Placental pericyte (primary cell): ENCODE results near the gene PRPS2. TPM values are rescaled to one million over a fixed set of nuclear protein-coding genes. Genes with fewer than 3 reads are reported as not detected.

Source experiments
- total RNA-seq: library from RNA; depleted of rRNA; stranded (reverse); fragments of >200 nt; gene quantifications from 2 replicates; pipeline ENCODE4 v1.2.3, GENCODE V29; 2012

PRPS2 gene
- total RNA-seq = 22.8 and 32.2 TPM in 2 replicates

GRCh38 chrX:12791257-12792228, at the start of gene PRPS2:
Gene PRPS2 (plus strand): TSS chrX:12791412. CDS start chrX:12791498, 86 bp downstream.

GRCh38 chrX:12866451-12867377, 75.5 kb downstream of the PRPS2 start, which contains the start of gene TLR7:
Gene TLR7 (plus strand): TSS chrX:12867072. CDS start chrX:12867579, 507 bp downstream.

Other genes starting within 250 kb of the PRPS2 start
- gene TLR7, start 75.7 kb downstream of the PRPS2 start, total RNA-seq = under 0.01 TPM in 1 of 2 replicates, not detected in the other
- gene TLR8, start 115.2 kb downstream of the PRPS2 start, total RNA-seq = not detected in 2 replicates
- gene TMSB4X, start 183.7 kb downstream of the PRPS2 start, total RNA-seq = 5,494 and 7,006 TPM in 2 replicates